Right lung (tissue), 5 donors: Measurements from ENCODE around the gene RARA. TPM values are rescaled to one million over a fixed set of nuclear protein-coding genes. Genes with fewer than 3 reads are reported as not detected.
A peak's percentile ranks its signal among the peaks of the same experiment; 100 is the strongest.

Experiments
- DNase-seq, 2 donors: peaks; one replicate each; pipeline ENCODE4 v3.0.0-alpha.2; 2013
- polyA plus RNA-seq, 5 donors: library from polyadenylated mRNA; unstranded; fragments of 120-200 nt; gene quantifications; one replicate each; pipeline versions ENCODE4 v1.2.1 to v1.2.3, GENCODE V29; 2013; ENCODE audit warnings: inconsistent platforms in 1 of 5, low replicate concordance in 1 of 5; ENCODE audit not compliant: insufficient read length in 5 of 5, insufficient read depth in 1 of 5

The RARA gene
- polyA plus RNA-seq, 5 donors = 35.5 to 65.3 (median 49.7) TPM

DNA sequence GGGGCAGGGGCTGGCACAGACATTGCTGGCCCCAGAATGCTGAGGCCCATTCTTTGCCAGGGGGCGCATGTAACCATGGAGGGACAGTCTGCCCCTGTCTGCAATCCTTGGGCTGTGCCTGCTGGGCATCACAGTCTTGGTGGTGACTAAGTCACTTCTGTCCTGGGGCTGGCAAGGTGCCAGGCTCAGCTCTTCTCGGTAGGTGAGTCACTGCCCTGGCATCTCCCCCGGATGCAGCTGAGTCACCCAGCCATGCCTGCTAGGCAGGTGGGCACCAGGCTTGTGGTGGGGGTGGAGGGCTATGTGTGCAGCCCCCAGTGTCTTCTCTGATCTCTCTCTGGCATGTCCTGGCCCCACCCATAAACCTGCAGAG, 5.6 kb downstream of the RARA start:
- DNase-seq = no peak

DNA sequence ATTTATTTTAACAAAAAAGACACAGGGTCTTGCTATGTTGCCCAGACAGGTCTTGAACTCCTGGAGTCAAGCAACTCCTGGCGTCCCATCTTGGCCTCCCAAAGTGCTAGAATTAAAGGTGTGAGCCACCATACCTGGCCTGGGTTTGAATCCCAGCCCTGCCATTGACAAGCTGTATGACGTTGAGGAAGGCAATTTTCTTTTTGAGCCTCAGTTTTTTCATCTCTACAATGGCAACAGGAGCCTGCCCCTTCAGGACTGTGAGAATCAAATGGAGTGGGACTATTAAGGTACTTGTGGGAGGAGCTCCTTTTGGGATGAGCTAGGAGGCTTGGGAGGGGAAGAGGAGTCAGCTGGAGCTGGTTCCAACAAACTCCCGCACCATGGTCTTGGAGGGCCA, 6.2 kb downstream of the RARA start:
- no peak for DNase-seq

DNA sequence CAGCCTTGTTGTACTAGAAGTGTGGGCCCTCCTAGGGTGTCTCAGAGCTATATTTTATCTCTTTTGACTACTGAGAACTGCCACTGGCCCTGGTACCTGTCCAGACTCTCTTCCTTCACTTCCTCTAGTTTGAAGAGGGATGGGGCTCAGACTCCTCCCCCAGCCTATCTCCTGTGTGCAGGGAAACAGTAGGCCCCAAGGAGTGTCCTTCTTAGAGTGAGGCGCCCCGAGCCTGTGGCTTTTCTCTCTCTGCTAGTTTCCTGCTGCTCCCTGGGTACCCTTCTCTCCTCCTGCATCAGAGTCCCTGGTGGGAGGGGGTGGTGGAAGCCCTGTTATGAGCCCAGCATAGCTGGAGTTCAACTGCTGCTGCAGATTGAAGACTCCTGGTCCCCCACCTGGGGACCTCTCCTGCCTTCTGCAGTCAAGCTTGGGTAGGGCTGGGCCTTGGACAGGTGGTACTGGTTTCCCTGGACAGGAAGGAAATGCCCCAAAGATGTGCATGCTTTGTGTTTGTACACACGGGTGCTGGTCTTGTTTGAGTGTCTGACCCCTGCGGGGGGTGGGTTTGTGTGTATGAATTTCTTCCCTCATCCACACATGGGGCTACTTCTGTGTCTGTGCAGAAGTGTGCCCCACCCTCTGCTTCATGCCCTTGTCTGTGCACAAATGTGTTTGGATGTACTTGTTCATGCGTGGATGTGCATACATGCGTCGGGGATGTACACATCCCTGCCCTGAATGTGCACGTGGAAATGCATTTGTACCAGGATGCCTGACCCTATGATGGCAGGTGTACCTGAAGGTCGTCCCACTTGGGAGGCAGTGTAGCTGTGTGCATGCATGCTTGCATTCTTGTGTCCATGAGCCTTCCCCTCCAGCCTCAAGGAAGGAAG, 6.9 kb downstream of the RARA start:
- DNase-seq = no peak

DNA sequence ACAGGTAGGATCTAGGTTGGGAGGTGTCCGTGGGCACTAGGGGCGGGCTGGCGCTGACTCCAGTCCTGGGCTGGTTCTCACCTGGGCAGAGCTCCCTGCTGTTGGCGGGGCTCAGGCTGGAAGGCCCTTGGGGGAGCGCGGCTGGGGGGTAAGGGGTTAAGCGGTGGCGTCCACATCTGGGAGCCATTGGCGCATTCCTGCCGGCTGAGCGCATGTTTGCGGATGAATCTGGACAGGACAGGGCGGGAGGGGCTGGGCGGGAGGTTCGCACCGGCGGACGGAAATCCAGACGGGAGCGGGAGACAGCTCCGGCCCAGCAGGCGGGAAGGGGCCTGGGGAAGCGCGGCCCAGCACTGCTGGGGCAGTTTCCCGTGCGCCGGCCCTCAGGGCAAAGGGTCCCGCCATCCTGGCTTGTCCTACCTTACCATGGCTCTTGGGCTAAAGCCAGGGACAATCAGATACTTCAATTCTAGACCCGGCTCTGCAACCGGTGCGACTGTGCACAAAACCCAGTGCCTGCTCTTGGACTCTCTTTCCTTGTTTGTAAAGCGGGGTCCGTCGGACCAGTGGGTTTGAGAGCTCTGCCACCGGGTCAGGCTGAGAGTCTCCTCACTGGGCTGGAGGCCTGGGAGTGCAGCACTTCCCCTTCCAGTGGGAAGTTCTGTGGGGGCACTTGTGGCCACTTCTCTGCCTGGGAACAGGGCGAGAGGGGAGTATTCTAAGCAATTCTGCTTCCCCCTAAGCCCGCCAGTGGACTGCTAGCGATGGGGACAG, 7.8 kb downstream of the RARA start:
- DNase-seq = no peak

DNA sequence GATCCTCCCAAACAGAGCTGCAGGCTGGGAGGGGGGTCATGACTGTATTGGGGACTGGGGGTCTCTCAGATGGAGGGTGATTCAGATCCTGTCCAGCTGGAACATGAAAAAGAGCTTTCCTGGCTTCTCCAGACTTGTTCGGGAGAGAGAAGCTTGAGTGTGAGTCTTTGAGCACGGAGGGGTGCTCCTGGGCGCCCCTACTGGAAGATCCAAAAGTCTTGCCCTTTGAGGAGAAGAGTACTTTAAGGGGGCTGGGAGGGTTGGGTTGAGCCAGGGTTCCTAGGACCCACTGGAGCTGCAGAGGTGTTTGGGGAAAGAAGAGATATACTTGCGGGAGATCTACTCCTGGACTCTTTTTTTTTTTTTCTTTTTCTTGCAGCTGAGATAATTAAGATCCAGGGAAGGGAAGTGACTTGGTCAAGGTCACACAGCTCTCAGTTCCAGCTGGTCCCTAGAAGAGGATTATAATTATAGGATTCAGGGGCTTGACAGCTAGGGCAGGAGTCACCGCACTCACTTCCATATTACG, 8.4 kb downstream of the RARA start:
- no peak for DNase-seq

DNA sequence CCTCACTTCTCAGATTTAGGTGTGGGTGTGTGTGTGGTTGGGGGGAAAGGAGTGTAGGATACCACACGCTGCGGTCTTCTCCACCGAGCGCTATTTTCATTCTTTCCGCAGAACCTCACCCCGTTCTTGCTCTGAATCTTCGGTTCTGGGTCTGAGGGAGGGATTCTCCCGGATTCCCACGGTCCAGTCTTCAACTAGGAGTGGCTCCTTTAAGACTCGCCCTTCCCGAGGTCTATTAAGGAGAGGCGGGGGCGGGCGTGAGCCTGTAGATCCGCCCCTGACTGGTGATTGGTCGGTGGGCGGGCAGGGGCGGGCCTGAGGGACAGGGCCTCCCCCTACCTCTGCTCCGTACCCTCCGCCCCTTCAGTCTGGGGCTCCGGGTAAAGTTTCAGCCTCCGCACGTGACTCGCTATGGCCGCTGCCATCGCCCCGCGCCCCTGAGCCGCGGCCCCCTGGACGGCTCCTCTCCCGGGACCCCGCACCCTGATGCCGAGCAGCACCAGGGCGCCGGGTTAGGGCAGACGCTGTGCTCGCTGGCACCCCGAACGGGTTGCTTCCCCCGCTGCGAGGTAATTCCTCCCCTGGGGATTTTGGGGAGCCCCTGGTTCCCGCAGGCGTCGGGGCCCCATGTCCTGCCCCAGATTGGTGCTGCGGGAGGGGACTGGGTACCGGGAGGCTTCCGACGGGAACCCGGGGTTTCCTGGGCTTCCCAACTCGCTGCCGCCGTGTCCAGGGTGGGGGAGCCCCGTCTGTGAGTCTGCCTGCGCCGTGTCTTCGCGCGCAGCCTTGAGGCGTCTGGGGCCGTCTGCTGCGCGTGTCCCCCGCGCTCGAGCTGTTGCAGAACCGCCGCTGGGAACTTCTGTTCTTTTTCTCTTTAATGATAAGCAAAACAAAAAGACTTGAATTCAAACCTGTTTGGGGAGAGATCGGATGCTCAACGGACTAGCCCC, 9.2 kb downstream of the RARA start:
- peak; percentile 94 to 96 for DNase-seq

DNA sequence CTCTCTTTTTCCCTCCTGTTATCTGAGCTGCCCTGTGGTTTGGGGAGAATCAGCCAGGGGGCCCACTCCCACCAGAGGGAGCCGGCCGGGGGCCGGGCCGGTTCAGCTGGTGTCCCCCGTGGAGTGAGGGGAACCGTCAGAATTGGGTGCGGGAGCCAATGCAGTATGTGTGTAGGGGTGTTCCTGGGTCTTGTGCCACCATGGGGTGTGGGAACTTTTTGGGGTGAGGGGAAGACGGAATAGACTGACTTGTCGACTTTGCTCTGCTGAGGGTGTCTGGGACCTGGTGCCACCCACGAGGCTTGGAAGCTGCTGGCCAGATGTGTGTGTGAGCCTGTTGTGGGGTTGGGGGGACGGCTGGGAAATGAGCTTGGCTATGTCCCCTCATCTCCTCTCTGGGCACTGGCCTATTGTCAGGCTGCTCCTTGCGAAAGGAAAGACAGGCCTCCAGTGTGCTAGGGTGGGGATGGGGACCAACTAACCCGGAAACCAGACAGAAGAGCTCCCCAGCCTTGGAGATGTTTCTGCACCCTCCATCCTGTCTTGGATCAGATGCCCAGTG, 9.9 kb downstream of the RARA start:
- DNase-seq = no peak

DNA sequence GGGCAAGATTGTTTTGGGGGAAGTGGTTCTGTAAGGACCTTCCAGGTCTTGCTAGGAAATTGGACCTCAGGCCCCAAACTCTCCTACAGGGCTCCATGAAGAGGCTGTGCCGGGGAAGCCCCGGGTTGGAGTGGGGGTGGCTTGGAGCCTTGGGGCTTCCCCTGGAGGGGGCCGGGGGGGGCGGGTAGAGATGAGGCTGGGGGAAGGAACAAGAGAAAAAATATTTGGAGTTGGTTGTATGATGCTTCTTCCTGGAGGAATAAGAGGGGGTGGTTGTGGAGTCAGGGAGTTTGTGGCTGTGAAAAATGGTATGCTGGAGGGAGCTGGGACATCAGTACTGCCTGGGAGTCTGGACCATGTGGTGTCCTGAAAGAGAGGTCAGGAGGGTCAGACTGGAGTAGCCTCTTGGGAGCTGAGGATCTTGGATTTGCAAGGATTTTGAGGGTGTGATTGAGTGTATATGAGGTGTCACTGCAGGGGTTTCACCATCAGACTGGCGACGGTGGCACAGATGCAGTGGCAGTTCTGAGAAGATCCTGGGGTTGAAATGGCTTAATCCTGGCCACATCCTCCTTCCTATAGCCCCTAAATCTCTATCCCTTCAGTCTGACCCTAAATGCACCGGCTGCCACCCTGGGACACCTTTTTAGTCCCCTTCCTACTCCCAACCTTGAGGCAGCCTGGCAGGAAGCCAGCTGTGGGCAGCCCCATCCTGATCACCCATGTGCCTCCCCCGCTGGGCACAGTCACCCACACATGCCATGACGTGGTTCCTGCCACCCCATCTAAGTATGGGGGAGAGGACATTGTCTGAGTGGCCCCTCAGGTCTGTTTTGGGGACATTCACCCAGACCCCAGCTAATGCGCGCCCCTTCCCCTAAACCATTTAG, 10.9 kb downstream of the RARA start:
- DNase-seq = no peak

DNA sequence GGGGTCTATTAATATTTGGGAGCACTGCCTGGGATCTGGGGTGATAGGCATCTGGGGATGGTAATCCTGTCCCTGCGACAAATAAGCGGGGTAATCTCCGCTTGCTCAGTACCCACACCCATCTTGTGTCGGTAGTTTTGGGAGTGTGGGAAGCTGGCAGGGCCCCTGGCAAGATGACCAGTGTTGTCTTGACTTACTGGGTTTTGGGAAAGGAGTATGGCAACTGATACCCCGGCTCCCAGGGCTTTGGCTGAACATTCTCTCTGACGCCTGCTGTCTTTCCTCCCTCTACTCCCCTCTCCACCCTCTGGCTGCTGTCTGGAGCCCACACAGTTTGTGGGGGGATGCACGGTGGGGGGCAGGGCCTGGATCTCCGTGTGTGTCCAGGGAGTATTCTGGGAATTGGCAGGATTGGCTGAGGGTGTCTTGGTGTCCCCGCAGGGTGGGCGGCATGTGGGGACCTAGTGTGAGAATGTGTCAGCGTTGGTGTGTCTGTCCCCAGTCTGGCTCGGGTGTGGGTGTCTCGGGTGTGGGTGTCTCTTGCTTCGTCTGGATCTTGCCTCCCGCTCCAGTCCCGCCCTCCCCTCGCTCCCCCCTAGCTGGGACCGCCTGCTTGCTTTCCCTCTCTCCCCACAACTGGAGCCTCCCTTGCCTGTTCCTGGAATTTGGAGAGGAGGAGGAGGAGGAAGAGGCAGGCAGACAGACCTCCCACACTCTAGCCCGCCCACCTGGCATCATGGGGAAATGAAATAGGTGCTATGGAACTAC, 12.0 kb downstream of the RARA start:
- DNase-seq = no peak

DNA sequence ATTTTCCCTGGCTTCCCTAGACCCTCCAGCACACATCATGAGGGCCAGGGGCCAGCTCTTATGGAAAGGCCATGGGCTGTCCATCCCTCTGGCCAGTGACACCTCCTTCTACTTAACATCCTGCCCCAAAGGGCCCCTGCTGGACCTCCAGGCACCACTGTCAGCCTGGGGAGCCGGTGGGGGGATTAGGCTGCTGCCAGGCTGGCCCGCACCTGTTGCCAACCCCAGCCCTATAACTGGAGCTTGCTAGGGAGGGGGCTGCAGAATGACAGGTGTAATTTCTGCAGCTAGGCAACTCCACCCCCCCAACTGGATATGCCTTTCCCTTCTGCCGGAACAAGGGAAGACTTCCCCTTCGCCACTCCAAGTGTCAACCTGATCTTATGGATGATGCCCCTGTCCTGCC, 12.5 kb downstream of the RARA start:
- no peak for DNase-seq

DNA sequence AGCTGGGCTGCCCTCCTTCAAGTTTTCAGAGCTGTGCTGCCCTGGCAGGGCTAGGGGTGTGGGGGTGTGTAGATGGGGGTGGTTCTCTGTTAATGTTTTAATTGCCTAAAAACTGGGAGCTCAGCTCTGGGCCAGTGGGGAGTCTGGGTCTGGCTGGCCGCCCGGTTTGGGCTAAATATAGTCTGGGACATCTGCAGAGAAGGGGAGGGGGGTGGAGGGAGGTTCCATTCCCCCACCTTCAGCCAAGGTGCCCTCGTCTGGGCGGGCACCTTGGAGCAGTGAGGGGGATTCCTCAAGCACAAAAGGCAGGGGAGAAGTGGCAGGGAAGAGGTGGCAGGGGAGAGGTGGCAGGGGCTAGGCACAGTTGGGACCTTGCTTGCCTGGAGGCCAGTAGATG, 13.0 kb downstream of the RARA start:
- DNase-seq = no peak

DNA sequence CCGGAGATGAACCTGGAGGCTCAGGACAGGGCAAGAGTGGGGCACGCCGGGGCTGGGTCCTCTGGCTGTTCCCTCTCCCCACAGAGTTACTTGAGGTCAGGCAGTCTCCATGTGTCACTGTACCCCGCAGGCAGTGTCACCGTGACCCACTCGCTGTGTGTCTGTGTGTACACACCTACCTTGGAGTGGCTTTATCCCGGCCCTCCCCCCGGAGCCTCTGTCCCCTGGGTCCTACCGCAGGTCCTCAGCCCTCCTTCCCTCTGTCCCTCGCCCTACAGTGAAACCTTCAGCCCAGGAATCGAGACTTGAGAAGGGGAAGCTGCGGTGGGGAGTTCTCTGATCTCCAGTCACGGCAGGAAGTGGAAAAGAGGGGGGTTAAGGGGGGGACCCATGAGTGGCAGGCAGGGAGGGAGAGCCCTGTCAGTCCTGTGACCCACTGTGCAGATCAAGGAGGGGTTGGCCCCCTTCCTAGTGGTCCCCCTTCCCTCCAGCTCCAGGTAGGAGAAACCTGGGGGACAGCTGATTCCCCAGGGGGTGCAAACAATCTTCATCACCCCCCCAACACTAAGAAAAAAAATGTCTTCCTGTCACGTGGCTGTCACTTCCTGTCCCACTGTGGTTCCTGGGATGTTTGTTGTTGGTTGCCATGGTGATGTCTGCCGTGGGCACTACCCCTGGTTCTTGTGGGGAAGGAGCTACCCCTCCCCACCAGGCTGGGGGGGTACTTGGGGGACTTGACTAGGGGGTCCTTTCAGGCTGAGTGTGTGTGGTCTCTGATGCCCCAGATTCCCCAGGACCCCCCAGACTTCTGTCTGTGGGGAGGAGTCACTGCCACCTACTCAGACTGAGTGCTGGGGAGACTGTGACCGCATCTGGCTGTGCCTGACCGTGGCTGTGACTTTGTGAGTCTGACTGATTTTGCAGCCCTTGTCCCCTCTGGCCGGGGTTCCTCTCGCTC, 13.7 kb downstream of the RARA start:
- peak; percentile 84 to 85 for DNase-seq

DNA sequence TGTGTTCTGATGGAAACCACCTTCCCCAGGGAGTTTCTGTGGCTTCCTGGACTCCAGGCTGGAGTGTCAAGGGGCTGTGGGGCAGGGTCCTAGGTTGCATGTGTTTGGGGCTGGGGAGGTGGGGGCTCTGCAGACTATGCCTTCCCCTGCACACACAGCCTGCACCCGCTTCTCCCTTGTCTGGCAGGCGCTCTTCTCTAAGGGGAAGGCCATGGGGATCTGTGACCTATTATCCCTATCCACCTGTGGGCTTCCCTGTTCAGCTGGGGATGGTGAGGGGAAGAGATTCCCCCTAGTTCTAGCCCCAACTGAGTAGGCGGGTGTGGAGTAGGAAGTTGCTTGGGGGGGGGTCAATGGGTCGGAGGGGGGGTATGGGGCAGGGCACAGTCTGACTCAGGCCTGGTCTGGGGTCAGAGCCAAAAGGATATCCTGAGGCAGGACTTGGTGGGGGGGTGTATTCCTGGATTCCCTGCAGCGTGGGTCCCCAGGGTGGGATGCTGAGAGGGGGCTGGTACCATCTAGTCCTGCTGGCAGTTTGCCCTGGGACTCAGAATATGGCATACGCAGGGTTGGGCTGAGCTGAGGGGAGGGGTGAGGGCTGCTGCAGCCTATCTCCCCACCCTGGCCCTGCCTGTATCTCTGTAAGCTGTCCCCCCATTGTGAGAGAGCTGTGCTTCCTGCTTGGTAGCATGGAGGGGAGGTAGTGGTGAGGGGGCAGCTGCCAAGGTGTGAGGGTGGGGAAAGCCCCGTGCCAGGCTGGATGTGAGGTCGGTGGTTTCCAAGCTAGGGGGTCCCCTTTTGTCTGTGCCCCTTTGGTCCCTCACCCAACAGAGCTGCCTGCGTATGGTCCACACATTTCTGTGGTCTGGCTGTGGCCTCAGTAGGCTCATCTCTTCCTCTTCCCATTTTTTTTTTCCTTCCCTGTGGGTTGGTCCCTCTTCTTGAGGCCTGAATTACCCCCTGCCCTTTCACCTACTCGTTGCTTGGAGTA, 14.7 kb downstream of the RARA start:
- no peak for DNase-seq

DNA sequence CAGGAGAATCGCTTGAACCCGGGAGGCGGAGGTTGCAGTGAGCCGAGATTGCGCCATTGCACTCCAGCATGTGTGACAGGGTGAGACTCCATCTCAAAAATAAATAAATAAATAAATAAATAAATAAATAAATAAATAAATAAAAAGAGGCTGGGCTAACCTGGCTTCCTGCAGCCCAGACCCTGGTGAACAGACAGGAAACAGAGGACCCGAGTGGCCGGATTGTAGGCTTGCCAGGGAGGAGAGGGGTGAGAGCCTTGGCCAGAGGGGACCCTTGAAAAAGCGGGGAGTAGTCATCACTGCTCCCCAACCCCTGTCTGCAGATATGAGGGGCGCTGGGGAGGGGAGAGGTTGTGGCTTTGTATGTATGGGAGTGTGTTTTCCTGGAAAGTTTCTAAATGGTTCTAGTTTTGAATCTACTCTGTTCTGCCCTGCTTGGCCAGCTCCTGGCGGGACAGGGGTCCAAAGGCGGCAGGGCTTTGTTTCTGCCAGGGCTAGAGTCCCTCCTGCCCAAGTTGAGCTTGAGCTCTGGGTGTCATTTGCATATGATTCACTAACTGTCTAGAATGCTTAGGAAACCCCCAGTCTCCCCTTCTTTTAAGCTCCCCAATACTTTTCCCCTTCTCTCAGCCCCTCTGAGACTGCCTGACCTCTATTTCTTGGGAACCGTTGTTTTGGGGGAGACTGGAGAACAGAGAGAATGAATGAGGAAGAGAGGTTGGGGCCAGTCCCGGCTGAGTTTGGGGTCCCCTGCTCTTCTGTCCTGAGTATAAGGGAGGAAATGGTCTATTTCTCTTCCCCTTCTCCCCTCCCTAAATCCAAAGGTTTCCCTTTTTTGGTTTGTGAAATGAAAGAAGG, 16.4 kb downstream of the RARA start:
- no peak for DNase-seq

DNA sequence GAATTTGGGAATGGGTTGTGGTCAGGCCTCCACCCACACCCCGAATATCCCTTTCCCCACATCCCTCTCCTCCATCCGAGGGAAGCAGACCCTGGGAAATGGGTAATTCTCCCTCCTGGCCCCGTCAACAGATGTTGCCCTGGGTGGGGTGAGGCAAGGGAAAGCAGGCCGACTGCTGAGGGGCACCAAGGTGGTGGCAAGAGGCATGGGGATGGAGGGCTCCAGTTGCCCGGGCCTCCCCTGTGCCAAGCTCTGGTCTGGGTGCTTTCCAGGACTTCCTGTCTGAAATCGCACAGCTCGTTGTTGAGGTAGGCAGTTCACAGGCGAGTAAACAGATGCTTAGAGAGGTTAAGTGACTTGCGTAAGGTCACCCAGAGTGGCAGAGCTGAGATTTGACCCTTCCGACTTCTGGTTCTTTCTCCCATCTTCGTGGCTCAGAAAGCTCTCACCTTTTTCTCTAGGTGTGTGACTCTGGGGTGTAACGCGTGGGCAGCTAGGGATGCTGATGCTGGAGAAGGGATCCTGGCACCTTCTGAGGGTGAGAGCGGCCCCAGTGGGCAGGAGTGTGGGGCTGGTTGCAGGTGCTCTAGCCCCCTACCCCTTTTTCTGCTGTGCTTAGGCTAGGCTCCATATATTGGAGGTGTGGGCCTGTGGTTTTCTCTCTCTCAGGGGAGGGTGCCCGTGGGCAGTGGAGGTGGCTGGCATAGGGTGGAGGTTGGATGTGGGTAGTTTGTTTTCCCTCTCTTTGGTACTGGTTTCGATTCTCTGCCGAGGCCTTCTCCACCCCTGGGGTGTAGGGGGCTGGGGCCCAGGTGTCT, 17.2 kb downstream of the RARA start:
- no peak for DNase-seq
